HL-60 (cell line): Measurements from ENCODE around the gene MEIOB.

Source experiments
- DNase-seq, 2 experiments: peaks; one replicate each; pipeline ENCODE4 v3.0.0-alpha.2; 2010 to 2020; ENCODE audit warnings: low read depth in 1 of 2, low spot score in 1 of 2
- H3K27ac ChIP-seq: fragments of 250-450 bp; sonication (Bioruptor Pico); replicated peaks from 2 replicates; pipeline ENCODE4 v1.5.1; 2020; ENCODE audit warnings: mild to moderate bottlenecking, moderate library complexity
- H3K27me3 ChIP-seq: fragments of 250-450 bp; sonication (Bioruptor Pico); 2 replicates; pipeline ENCODE4 v1.5.1; 2021; ENCODE audit warnings: mild to moderate bottlenecking, moderate library complexity; ENCODE audit not compliant: insufficient read depth, poor library complexity, severe bottlenecking
- H3K4me3 ChIP-seq: replicated peaks from 2 replicates; pipeline ENCODE4 v1.5.1; 2011; ENCODE audit warnings: mild to moderate bottlenecking, control low read depth, low read length; ENCODE audit not compliant: insufficient read depth
- CTCF ChIP-seq: IDR thresholded peaks from one replicate; pipeline ENCODE4 v1.5.1; 2011; ENCODE audit warnings: low read length, control low read depth, inconsistent platforms; ENCODE audit not compliant: insufficient read depth
- GABPA ChIP-seq: IDR thresholded peaks from 2 replicates; pipeline ENCODE4 v1.6.1; 2012; ENCODE audit warnings: low read depth
- POLR2AphosphoS5 ChIP-seq: IDR thresholded peaks from 2 replicates; pipeline ENCODE4 v1.6.1; 2012; ENCODE audit warnings: low read depth
- REST ChIP-seq: IDR thresholded peaks from 2 replicates; pipeline ENCODE4 v1.6.1; 2012; ENCODE audit warnings: low read depth; ENCODE audit not compliant: insufficient replicate concordance
- SPI1 ChIP-seq: IDR thresholded peaks from 2 replicates; pipeline ENCODE4 v1.6.1; 2012; ENCODE audit warnings: low read depth, mild to moderate bottlenecking, borderline replicate concordance

The MEIOB gene

DNA sequence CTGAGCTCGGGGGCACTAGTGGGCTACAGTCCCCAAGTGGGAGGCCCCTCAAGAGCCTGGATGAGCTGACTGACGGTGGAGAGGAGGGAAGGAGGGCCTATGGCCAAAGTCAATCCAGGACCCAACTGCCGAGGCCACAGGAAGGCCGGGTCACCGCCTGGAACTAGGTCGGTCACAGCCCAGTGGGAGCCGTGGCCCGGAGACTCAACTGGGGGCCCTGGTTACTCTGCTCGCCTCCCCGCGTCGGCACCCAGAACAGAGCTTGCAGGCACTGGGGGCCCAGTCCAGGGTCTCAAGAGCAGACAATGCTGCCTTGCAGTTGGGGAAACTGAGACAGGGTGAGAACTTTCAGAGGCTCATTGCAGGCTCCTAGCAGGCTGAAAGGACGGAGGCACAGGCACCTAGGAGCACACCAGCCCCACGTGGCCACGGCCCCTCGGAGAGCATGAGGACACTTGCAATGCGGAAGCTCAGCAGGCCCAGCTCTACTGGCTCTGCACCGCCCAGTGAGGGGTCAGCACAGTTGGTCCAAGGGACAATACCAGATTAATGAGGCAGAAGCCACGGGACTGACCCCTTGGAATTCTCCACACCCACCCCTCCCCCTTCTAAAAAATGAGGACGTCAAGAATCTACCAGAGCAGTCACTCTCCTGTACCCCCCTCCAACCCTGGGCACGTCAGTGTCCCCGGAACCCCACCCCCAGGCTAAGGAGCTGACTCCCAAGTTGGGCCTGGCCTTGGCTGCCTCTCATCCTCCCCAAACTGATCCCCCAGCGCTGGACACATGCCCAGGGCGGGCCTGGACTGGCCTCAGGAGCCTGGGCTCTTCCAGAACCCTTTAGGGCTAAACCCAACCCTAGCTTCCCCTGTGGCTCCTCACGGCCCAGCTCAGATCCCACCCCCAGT lies 44.0 kb upstream of the MEIOB start:
- Histone ChIP-seq H3K27me3 (peaks cover 50% of the 10 kb centered on the region), H3K27ac (no peak overlapping the region), H3K4me3 (no peak overlapping the region)
- TF ChIP-seq SPI1 (no peak), REST (no peak), CTCF (no peak), GABPA (no peak), POLR2AphosphoS5 (no peak)
- no peak for DNase-seq

DNA sequence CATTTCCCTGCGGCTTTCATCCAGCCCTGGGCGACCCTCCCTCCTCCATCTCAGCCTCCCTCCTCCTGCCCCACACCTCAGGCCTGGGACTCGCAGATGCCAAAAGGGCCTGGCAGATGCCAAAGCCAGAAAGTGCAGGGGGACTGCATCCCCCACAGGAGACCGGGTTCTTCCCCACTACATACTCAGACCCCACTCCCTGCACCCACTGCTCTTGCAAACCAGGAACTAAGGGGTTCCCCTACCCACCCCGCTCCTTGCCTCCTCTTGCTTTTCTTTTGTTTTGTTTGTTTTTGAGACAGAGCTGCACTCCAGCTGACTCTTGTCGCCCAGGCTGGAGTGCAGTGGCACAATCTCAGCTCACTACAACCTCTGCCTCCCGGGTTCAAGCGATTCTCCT lies 43.0 kb upstream of the MEIOB start:
- TF ChIP-seq CTCF = no peak
- no peak for TF ChIP-seq SPI1
- TF ChIP-seq REST = no peak
- no peak for TF ChIP-seq POLR2AphosphoS5
- no peak for TF ChIP-seq GABPA
- Histone ChIP-seq H3K27me3 (peaks cover 44% of the 10 kb centered on the region), H3K4me3 (no peak overlapping the region), H3K27ac (no peak overlapping the region)
- DNase-seq = no peak

GRCh38 chr16:1914084-1914608 lies 42.2 kb upstream of the MEIOB start:
- Histone ChIP-seq H3K27me3 (peaks cover 39% of the 10 kb centered on the region), H3K27ac (no peak overlapping the region), H3K4me3 (no peak overlapping the region)
- TF ChIP-seq REST (no peak), GABPA (no peak), CTCF (no peak), POLR2AphosphoS5 (no peak), SPI1 (no peak)
- DNase-seq = no peak
